ENCODE data around the gene ZNF322.

ZNF322 gene

GRCh38 chr6:26646074-26646473 is 13.5 kb downstream of the ZNF322 start:
- H3K27ac ChIP-seq: no peak overlapping the region
- peaks cover 3% of the 10 kb centered on the region for H3K36me3 ChIP-seq (ENCODE audit: control insufficient read depth, insufficient read depth, low read length)
- H3K9me3 ChIP-seq (ENCODE audit: control insufficient read depth, low read length): no peaks in the 10 kb centered on the region
- H2AFZ ChIP-seq: no peak overlapping the region
- H3K9ac ChIP-seq: no peak overlapping the region
- H3K79me2 ChIP-seq: peaks cover 35% of the 10 kb centered on the region
- H3K27me3 ChIP-seq (ENCODE audit: control insufficient read depth, insufficient read depth, low read length): no peaks in the 10 kb centered on the region
- H3K4me3 ChIP-seq (ENCODE audit: low read depth, low read length): no peak overlapping the region
- H3K4me2 ChIP-seq (ENCODE audit: low read length): no peak overlapping the region
- no peak for TF ChIP-seq CTCF (IDR thresholded peaks at IDR 0.05)
- H3K4me1 ChIP-seq: no peaks in the 10 kb centered on the region

- Histone ChIP-seq H3K9ac (no peak overlapping the region), H3K36me3 (ENCODE audit: control insufficient read depth, insufficient read depth, low read length) (peaks cover 14% of the 10 kb centered on the region)
Measured at GRCh38 chr6:26640806-26641205, 18.7 kb downstream of the ZNF322 start.

DNA sequence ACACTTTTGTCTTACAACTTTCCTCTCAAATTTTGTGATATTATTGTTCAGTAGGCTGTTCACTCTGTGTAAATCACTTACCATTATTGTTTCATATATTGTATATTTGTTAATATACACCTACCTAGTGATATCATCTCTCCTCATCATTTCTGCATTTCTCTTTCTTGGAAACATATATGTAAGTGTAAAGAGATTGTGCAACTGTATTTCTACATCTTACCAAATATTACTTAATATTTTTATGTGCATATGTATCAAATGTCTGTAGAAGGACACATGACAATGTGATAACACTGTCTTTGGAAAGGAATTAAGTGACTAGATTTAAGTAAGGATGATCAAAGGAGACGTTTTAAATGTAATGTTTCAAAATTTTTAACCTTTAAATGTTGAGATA is 30.2 kb downstream of the ZNF322 start:
- H3K4me3 ChIP-seq (ENCODE audit: low read depth, low read length): no peak overlapping the region
- no peak overlapping the region for H3K4me2 ChIP-seq (ENCODE audit: low read length)
- H3K79me2 ChIP-seq: no peaks in the 10 kb centered on the region
- H3K27ac ChIP-seq: no peak overlapping the region
- no peak overlapping the region for H2AFZ ChIP-seq
- no peaks in the 10 kb centered on the region for H3K4me1 ChIP-seq
- H3K9ac ChIP-seq: no peak overlapping the region
- TF ChIP-seq CTCF (IDR thresholded peaks at IDR 0.05): no peak
- H3K36me3 ChIP-seq (ENCODE audit: control insufficient read depth, insufficient read depth, low read length): no peaks in the 10 kb centered on the region
- no peaks in the 10 kb centered on the region for H3K9me3 ChIP-seq (ENCODE audit: control insufficient read depth, low read length)
- no peaks in the 10 kb centered on the region for H3K27me3 ChIP-seq (ENCODE audit: control insufficient read depth, insufficient read depth, low read length)

More at GRCh38 chr6:26640806-26641205, 18.7 kb downstream of the ZNF322 start:
- H3K27me3 ChIP-seq (ENCODE audit: control insufficient read depth, insufficient read depth, low read length): no peaks in the 10 kb centered on the region
- no peak overlapping the region for H2AFZ ChIP-seq
- H3K4me1 ChIP-seq: no peaks in the 10 kb centered on the region
- H3K4me3 ChIP-seq (ENCODE audit: low read depth, low read length): no peak overlapping the region
- no peak overlapping the region for H3K27ac ChIP-seq
- TF ChIP-seq CTCF (IDR thresholded peaks at IDR 0.05): no peak
- no peaks in the 10 kb centered on the region for H3K9me3 ChIP-seq (ENCODE audit: control insufficient read depth, low read length)
- peaks cover 26% of the 10 kb centered on the region for H3K79me2 ChIP-seq
- no peak overlapping the region for H3K4me2 ChIP-seq (ENCODE audit: low read length)

GRCh38 chr6:26627843-26628242 is 31.7 kb downstream of the ZNF322 start:
- no peak overlapping the region for H3K9ac ChIP-seq
- no peak overlapping the region for H2AFZ ChIP-seq
- H3K4me1 ChIP-seq: no peaks in the 10 kb centered on the region
- H3K4me3 ChIP-seq (ENCODE audit: low read depth, low read length): no peak overlapping the region
- no peak overlapping the region for H3K4me2 ChIP-seq (ENCODE audit: low read length)
- no peaks in the 10 kb centered on the region for H3K27me3 ChIP-seq (ENCODE audit: control insufficient read depth, insufficient read depth, low read length)
- no peaks in the 10 kb centered on the region for H3K9me3 ChIP-seq (ENCODE audit: control insufficient read depth, low read length)
- TF ChIP-seq CTCF (IDR thresholded peaks at IDR 0.05): no peak
- H3K79me2 ChIP-seq: no peaks in the 10 kb centered on the region
- no peak overlapping the region for H3K27ac ChIP-seq
- H3K36me3 ChIP-seq (ENCODE audit: control insufficient read depth, insufficient read depth, low read length): no peaks in the 10 kb centered on the region

DNA sequence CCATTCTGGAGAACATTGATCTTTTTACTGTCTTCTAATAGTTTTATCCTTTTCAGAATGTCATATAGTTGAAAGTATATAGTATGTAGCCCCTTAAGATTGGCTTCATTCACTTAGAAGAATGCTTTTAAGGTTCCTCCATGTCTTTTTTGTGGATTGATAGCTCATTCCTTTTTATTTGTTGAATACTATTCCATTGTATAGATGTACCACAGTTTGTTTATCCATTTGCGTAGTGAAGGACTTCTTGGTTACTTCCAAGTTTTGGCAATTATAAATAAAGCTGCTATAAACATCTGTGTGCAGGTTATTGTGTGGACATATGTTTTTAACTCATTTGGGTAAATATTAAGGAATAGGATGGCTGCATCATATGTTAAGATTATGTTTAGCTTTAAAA is 35.0 kb downstream of the ZNF322 start:
- Histone ChIP-seq H3K9ac (no peak overlapping the region), H3K27ac (no peak overlapping the region), H3K4me1 (no peaks in the 10 kb centered on the region), H3K4me2 (ENCODE audit: low read length) (no peak overlapping the region), H3K36me3 (ENCODE audit: control insufficient read depth, insufficient read depth, low read length) (no peaks in the 10 kb centered on the region), H3K4me3 (ENCODE audit: low read depth, low read length) (no peak overlapping the region), H3K79me2 (no peaks in the 10 kb centered on the region), H2AFZ (no peak overlapping the region), H3K27me3 (ENCODE audit: control insufficient read depth, insufficient read depth, low read length) (no peaks in the 10 kb centered on the region), H3K9me3 (ENCODE audit: control insufficient read depth, low read length) (no peaks in the 10 kb centered on the region)
- no peak for TF ChIP-seq CTCF (IDR thresholded peaks at IDR 0.05)
